ENCODE measurements around the gene TLR10.
A peak's percentile ranks its signal among the peaks of the same experiment; 100 is the strongest.

DNA sequence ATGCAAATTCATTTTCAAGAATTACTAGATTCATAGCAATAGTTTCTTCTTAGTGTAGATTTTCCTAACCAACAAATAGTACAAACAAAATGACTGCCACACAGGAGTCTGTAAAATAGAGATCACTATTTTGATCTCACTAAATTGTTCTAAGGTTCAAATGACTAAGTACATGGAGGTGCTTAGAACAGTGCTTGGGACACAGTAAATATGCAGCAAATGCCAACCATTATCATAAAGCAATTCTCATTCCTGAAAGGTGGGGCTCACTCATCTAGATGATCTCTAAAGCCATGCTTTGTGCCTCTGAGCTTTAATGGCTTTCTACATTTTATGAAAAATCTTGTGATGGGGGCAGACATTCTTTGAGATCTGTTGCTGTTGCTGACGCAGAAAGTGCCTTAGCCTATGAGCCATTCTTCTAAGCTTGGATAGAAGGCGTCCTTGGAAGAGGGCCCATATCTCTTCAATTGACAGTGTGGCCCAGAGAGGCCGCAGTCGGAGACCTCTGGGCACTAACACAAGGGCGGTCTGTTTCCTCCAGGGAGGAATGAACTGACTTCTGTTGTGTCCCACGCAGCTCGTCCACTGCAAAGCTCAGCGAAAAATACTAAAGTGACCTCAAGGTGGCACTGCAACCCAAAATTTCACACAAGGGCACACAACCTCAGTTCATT lies 23.5 kb downstream of the TLR10 start:
- no peak for TF ChIP-seq POLR2A (IDR thresholded peaks at IDR 0.05; ENCODE audit: low read length)
- peak; percentile 77 for TF ChIP-seq CTCF (IDR thresholded peaks at IDR 0.05)
- no peak for TF ChIP-seq REST (IDR thresholded peaks at IDR 0.05)
- no peak for TF ChIP-seq JUNB (IDR thresholded peaks at IDR 0.05)
- TF ChIP-seq, protein P1, sequence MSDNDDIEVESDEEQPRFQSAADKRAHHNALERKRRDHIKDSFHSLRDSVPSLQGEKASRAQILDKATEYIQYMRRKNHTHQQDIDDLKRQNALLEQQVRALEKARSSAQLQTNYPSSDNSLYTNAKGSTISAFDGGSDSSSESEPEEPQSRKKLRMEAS (IDR thresholded peaks at IDR 0.05) = no peak
- no peak for TF ChIP-seq FOSL2 (IDR thresholded peaks at IDR 0.05)
- TF ChIP-seq FOSL2 (CRISPR knock-in tag; IDR thresholded peaks at IDR 0.05) = no peak
- TF ChIP-seq SMC3 (IDR thresholded peaks at IDR 0.05) = peak; percentile 73
- TF ChIP-seq SREBF2 (IDR thresholded peaks at IDR 0.05) = no peak
- TF ChIP-seq RNF2 (IDR thresholded peaks at IDR 0.05; ENCODE audit: borderline replicate concordance, low read depth) = no peak

Measured in A549 (cell line).